ENCODE results near the gene GTF3C1.

GTF3C1 gene

DNA sequence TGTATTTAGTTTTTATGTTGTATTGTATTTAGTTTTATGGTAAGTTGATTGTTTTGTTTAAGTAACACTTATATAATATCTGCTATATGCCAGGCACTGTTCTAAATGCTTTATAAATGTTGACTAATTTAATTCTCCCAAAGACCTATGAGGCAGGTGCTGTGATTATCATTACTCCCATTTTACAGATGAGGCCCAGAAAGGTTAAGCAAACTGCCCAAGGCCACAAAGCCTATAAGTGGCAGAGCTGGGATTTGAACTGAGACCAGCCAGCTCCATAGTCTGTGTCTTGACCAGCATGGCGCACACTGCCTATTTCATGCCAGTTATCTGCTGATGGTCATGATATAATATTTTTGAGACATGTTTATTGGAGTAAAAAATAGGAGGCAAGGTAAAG, 123.8 kb downstream of the GTF3C1 start:
- DNase-seq = no peak

DNA sequence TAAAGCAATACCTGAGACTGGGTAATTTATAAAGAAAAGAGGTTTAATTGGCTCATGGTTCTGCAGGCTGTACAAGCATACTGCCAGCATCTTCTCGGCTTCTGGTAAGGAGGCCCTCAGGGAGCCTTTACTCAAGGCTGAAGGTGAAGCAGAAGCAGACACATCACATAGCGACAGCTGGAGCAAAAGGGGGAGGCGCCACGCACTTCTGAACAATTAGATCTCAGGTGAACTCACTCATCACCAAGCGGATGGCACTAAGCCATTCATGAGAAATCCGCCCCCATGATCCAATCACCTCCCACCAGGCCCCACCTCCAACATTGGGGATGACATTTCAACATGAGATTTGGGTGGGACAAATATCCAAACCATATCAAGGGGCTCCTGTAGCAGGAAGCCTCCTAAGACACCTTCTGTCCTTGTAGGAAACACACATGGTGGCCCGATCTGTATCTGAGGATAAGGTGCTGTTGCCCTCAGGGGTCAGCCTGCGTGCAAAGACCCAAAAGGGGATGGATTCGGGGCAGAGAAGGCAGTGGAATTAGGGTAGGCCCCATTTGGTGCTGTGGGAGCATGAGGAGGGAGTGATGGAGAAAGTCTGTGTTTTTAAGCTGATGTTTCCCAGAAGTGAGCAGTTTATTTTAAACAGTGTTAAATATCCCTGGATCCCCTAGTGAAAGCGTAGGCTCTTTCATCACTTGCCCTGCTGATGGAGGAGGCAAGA, 124.8 kb downstream of the GTF3C1 start:
- DNase-seq = no peak

DNA sequence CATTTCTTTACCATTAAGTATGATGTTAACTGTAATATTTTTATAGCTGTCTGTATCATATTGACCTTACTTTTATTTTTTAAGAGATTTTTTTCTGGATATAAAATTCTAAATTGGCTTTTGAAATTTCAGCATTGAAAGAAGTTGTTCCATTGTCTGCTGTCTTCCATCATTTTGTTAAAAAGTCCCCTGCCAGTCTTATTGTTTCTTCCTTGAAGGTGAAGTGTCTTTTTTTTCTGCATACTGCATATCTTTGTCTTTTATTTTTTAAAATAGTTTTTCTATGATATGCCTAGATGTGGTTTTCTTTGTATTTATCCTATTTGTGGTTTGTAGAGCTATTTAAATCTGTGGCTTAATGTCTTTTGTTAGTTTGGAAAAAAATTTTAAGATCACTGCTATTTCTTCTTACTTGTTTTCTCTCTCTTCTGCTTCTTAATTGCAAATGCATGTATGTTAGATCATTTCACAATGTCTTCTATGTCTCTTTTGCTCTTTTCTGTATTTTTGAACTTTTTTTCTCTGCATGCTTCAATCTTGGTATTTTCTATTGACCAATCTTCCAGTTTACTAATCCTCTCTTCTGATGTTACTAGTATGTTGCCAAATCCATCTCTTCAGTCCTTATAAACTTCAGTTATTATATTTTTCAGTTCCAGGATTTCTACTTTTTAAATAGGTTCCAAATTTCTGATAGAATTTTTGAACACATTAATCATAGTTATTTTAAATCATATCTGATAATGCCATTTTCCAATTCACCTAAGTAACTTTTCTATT, 127.6 kb downstream of the GTF3C1 start:
- peak in 1 of 4 experiments; percentile 25 for DNase-seq

DNA sequence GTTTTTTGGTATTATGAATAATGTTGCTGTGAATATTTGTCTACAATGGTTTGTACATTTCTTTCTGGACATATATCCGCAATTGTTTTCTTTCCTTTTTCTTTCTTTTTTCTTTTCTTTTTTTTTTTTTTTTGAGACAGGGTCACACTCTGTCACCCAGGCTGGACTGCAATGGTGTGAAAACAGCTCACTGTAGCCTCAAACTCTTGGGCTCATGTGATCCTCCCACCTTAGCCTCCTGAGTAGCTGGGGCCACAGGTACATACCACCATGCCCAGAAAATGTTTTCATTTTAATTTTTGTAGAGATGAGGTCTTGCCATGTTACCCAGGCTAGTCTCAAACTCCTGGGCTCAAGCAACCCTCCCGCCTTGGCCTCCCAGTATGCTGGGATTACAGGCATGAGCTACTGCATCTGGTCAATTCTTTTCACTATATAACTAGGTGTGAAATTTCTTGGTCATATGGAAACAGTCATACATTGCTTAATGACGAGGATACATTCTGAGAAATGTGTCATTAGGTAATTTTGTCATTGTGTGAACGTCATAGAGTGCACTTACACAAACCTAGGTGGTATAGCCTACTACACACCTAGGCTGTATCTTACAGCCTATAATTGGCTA, 132.6 kb downstream of the GTF3C1 start:
- no peak for DNase-seq

DNA sequence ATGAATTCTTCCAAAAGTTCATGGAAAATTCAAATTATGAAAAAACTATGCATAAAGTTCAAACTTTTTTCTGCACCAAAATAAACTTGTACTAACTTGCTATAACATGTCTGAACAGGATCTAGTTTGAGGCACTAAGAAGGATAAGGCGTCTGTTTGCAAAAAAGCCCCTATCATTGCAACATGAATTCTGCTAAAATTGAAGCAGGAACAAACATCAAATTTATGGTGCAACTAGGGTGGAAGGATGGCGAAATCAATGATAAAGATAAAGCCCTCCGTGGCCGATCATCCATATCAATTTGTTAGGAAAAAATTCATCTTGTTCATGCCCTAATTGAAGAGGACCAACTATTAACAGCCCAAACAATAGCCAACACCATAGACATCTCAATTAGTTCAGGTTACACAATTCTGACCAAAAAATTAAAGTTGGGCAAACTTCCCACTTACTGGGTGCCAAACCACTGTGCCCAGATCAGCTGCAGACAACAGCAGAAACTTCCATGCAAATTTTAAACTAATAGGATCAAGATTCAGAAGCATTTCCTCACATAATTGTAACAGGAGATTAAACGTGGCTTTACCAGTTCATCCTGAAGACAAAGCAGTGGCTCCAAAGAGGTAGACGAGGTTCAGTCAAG, 134.8 kb downstream of the GTF3C1 start:
- peak; percentile 44 to 81 (median 64) for DNase-seq

DNA sequence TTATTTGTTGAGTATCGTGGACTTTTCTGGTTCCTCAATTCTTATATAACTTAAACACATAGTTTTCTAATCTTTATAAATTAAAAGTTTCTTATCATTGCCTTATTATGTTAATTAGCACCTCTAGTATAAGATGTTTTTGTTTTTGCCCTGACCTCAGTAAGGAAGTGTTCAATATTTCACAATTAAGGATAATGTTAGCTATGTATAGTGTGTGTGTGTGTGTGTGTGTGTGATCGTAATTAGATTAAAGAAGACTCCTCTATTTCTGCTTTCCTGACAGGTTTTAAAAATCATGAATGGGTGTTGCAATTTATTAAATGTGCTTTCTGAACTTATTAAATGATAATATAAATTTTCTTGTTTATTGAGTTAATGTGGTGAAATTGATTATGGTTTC, 135.8 kb downstream of the GTF3C1 start:
- no peak for DNase-seq

DNA sequence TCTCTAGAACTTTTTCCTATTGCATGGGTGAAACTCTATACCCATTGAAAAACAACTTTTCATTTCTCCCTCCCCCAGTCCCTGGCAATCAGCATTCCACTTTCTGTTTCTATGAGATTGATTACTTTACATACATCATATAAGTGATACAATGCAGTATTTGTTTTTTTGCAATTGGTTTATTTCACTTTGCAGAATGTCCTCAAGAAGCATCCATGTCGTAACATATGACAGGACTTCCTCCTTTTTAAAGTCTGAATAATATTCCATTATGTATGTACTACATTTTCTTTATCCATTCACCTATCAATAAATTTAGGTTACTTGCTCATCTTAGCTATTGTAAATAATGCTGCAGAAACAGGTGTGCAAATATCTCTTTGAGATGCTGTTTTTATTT, 139.0 kb downstream of the GTF3C1 start:
- DNase-seq = peak in 2 of 4 experiments; percentile 64 to 65

Data from suppressor macrophage (primary cell).